WTC11 (cell line): Measurements from ENCODE around the gene INAFM2. TPM values are rescaled to one million over a fixed set of nuclear protein-coding genes. Genes with fewer than 3 reads are reported as not detected.

Experiments
- ATAC-seq: fragments of 200-7000 bp; cut with Tn5 transposase; 2 replicates; pipeline ENCODE4 v1.10.0; 2021; ENCODE audit warnings: mild to moderate bottlenecking, moderate library complexity
- CTCF ChIA-PET: fragments of 300-600 bp; sonication (Branson Sonifier 250); formaldehyde crosslinking; loops from one replicate; lab custom pipeline; 2021; ENCODE audit warnings: antibody characterized with exemption; lab: Charles Lee
- POLR2A ChIA-PET: fragments of 350-600 bp; sonication (Branson Sonifier 250); formaldehyde crosslinking; loops from one replicate; lab custom pipeline; 2021; ENCODE audit warnings: antibody characterized with exemption; lab: Charles Lee
- DNase-seq: peaks from one replicate; pipeline ENCODE4 v3.0.0; 2021; ENCODE audit warnings: low spot score
- H3K27ac Mint-ChIP-seq: 2 replicates; pipeline ENCODE4 v1.8.0; 2021; ENCODE audit warnings: mixed read lengths
- H3K27me3 Mint-ChIP-seq: 2 replicates; pipeline ENCODE4 v1.8.0; 2021; ENCODE audit warnings: low read depth, mild to moderate bottlenecking, moderate library complexity, mixed read lengths
- H3K36me3 Mint-ChIP-seq: 2 replicates; pipeline ENCODE4 v1.8.0; 2021; ENCODE audit warnings: mixed read lengths
- H3K4me1 Mint-ChIP-seq: 2 replicates; pipeline ENCODE4 v1.8.0; 2022; ENCODE audit warnings: mixed read lengths
- H3K4me3 Mint-ChIP-seq: 2 replicates; pipeline ENCODE4 v1.8.0; 2021; ENCODE audit warnings: mild to moderate bottlenecking, moderate library complexity, mixed read lengths
- H3K9me3 Mint-ChIP-seq: 2 replicates; pipeline ENCODE4 v1.8.0; 2021; ENCODE audit warnings: mixed read lengths
- CREM ChIP-seq: sonication (generic); formaldehyde crosslinking; IDR thresholded peaks from 2 replicates; pipeline ENCODE4 v1.8.1; 2022; ENCODE audit warnings: mild to moderate bottlenecking, missing genetic modification reagents, moderate library complexity
- GRHL2 ChIP-seq: fragments of 250-450 bp; sonication (Bioruptor Pico); IDR thresholded peaks from 2 replicates; pipeline ENCODE4 v1.8.0; 2022; ENCODE audit warnings: mild to moderate bottlenecking, moderate library complexity; ENCODE audit not compliant: insufficient replicate concordance, severe bottlenecking
- JUN ChIP-seq: sonication (generic); formaldehyde crosslinking; IDR thresholded peaks from 2 replicates; pipeline ENCODE4 v1.8.0; 2023; ENCODE audit warnings: mild to moderate bottlenecking, missing genetic modification reagents
- NR1H2 ChIP-seq: sonication (generic); formaldehyde crosslinking; IDR thresholded peaks from 2 replicates; pipeline ENCODE4 v1.9.0; 2021; ENCODE audit warnings: mild to moderate bottlenecking, moderate library complexity, missing genetic modification reagents
- PRRX2 ChIP-seq: fragments of 250-450 bp; sonication (Bioruptor Pico); IDR thresholded peaks from 2 replicates; pipeline ENCODE4 v1.8.0; 2021; ENCODE audit warnings: mild to moderate bottlenecking
- TEAD1 ChIP-seq: sonication (generic); formaldehyde crosslinking; IDR thresholded peaks from 2 replicates; pipeline ENCODE4 v1.8.0; 2022; ENCODE audit warnings: mild to moderate bottlenecking, missing genetic modification reagents
- TEAD4 ChIP-seq: sonication (generic); formaldehyde crosslinking; IDR thresholded peaks from 2 replicates; pipeline ENCODE4 v1.8.0; 2022; ENCODE audit warnings: mild to moderate bottlenecking, missing genetic modification reagents
- ZNF138 ChIP-seq: sonication (generic); formaldehyde crosslinking; conservative IDR thresholded peaks from 2 replicates; pipeline ENCODE4 v1.8.1; 2022; ENCODE audit warnings: mild to moderate bottlenecking, moderate library complexity, missing genetic modification reagents
- ZNF423 ChIP-seq: fragments of 250-450 bp; sonication (Bioruptor Pico); IDR thresholded peaks from 2 replicates; pipeline ENCODE4 v2.1.2; 2022; ENCODE audit warnings: mild to moderate bottlenecking, moderate library complexity
- total RNA-seq: library from RNA; stranded (reverse); gene quantifications from 3 replicates; pipeline ENCODE4 v1.2.3, GENCODE V29; 2021
- TF ChIP-seq, protein P1 (sequence below): fragments of 200-600 bp; IDR thresholded peaks from 2 replicates; pipeline ENCODE4 v1.8.0; 2022; ENCODE audit warnings: antibody characterized with exemption
- TF ChIP-seq, protein P2 (sequence below): sonication (generic); formaldehyde crosslinking; IDR thresholded peaks from 2 replicates; pipeline ENCODE4 v1.8.0; 2022; ENCODE audit warnings: mild to moderate bottlenecking, missing genetic modification reagents
- TF ChIP-seq, protein P3 (sequence below): sonication (generic); formaldehyde crosslinking; conservative IDR thresholded peaks from 2 replicates; pipeline ENCODE4 v1.8.1; 2022; ENCODE audit warnings: mild to moderate bottlenecking, missing genetic modification reagents
- TF ChIP-seq, protein P4 (sequence below): sonication (generic); formaldehyde crosslinking; IDR thresholded peaks from 2 replicates; pipeline ENCODE4 v1.8.1; 2022; ENCODE audit warnings: mild to moderate bottlenecking, moderate library complexity, missing genetic modification reagents
- TF ChIP-seq, protein P5 (sequence below): sonication (generic); formaldehyde crosslinking; conservative IDR thresholded peaks from 2 replicates; pipeline ENCODE4 v1.8.1; 2023; ENCODE audit warnings: mild to moderate bottlenecking, low read depth, missing genetic modification reagents, moderate library complexity
- TF ChIP-seq, protein P6 (sequence below): sonication (generic); formaldehyde crosslinking; IDR thresholded peaks from 2 replicates; pipeline ENCODE4 v1.8.1; 2022; ENCODE audit warnings: low read depth, missing genetic modification reagents, borderline replicate concordance
- TF ChIP-seq, protein P7 (sequence below): sonication (generic); formaldehyde crosslinking; IDR thresholded peaks from 2 replicates; pipeline ENCODE4 v1.8.0; 2022; ENCODE audit warnings: mild to moderate bottlenecking, missing genetic modification reagents

The INAFM2 gene
- total RNA-seq, 1 experiment from 2014 or later = 34.2 TPM

DNA sequence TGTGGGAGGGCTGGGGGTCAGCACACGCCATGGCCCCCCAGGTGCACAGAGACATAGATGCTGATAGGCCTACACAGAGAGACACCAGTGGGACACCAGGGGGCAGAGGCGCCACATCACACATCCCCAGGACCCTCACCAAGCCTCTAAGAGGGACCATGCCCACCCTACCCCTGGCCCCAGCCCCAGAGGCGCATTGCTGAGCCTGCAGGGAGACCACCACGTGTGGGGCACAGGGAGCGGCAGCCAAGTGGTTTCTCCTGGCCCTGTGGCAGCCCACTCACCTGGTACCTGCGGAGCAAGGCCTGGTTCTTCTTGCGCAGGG is 16.1 kb downstream of the INAFM2 start:
- TF ChIP-seq, protein P1, sequence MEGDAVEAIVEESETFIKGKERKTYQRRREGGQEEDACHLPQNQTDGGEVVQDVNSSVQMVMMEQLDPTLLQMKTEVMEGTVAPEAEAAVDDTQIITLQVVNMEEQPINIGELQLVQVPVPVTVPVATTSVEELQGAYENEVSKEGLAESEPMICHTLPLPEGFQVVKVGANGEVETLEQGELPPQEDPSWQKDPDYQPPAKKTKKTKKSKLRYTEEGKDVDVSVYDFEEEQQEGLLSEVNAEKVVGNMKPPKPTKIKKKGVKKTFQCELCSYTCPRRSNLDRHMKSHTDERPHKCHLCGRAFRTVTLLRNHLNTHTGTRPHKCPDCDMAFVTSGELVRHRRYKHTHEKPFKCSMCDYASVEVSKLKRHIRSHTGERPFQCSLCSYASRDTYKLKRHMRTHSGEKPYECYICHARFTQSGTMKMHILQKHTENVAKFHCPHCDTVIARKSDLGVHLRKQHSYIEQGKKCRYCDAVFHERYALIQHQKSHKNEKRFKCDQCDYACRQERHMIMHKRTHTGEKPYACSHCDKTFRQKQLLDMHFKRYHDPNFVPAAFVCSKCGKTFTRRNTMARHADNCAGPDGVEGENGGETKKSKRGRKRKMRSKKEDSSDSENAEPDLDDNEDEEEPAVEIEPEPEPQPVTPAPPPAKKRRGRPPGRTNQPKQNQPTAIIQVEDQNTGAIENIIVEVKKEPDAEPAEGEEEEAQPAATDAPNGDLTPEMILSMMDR = peak; percentile 30; the same call in 1 of the 2 replicates
- TF ChIP-seq CREM (CRISPR knock-in tag) = no peak
- no peak for TF ChIP-seq PRRX2
- no peak for TF ChIP-seq TEAD4 (CRISPR knock-in tag)
- TF ChIP-seq, protein P2, sequence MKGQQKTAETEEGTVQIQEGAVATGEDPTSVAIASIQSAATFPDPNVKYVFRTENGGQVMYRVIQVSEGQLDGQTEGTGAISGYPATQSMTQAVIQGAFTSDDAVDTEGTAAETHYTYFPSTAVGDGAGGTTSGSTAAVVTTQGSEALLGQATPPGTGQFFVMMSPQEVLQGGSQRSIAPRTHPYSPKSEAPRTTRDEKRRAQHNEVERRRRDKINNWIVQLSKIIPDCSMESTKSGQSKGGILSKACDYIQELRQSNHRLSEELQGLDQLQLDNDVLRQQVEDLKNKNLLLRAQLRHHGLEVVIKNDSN (CRISPR knock-in tag) = no peak
- DNase-seq = no peak
- Mint-ChIP-seq H3K27ac (no peak overlapping the region), H3K4me1 (peaks cover 40% of the 10 kb centered on the region), H3K4me3 (no peak overlapping the region), H3K36me3 (no peaks in the 10 kb centered on the region), H3K9me3 (no peaks in the 10 kb centered on the region), H3K27me3 (peaks cover 5% of the 10 kb centered on the region)
- CTCF ChIA-PET = interaction anchor here (0.7 to 9.6 kb wide), 20 partner anchors 11 to 122 kb away, joined by 3 to 264 read pairs (median 10); partner anchors contain the start of genes ANKRD63, BAHD1, INAFM2 and KNSTRN
- POLR2A ChIA-PET = interaction anchor here (1.3 to 1.6 kb wide), 2 partner anchors 17 to 37 kb away, joined by 3 to 4 read pairs; partner anchors contain the start of gene INAFM2
- ATAC-seq = no peak

DNA sequence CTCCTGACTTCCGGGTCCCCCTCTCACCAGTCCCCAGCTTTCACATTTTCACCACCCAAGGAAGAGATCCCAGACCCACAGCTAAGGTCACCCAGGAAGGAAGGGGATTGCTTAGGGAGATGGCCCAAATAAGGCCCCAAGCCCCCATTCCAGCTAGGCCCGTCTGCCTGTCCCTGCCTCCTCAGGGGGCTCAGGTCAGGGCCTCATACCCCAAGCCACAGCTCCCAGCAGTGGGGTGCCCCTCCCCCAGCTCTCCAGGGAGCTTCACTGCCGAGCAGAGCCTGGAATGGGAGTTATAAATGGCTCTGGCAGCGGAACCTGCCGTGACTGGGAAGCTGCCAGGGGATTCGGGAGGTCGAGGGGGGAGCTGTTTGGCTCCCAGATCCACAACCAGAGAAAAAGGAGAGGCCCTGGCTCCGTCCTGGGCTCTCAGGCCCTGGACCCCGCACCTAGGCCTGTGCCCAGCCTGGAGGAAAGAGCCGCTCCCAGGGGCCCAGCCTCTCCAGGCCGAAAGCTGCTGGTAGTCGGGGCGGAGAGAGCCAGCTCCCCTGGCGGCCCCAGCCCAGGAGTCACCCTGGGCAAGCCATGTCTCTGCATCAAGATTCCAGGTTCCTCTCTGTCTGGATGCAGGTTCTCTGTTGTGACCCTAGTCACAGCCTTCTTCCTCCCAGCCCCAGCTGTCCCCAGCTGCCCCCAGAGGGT is 16.7 kb downstream of the INAFM2 start:
- CTCF ChIA-PET = interaction anchor here (0.7 to 9.6 kb wide), 20 partner anchors 12 to 168 kb away, joined by 3 to 264 read pairs (median 6); partner anchors contain the start of genes ANKRD63, BAHD1, INAFM2 and KNSTRN
- Mint-ChIP-seq H3K27ac (no peak overlapping the region), H3K9me3 (no peaks in the 10 kb centered on the region), H3K27me3 (peaks cover 5% of the 10 kb centered on the region), H3K4me3 (no peak overlapping the region), H3K36me3 (no peaks in the 10 kb centered on the region), H3K4me1 (peaks cover 38% of the 10 kb centered on the region)
- no peak for TF ChIP-seq JUN (CRISPR knock-in tag)
- no peak for TF ChIP-seq GRHL2 (CRISPR knock-in tag)
- TF ChIP-seq ZNF423 (CRISPR knock-in tag) = peak; percentile 37; the same call in 1 of the 2 replicates
- TF ChIP-seq, protein P3, sequence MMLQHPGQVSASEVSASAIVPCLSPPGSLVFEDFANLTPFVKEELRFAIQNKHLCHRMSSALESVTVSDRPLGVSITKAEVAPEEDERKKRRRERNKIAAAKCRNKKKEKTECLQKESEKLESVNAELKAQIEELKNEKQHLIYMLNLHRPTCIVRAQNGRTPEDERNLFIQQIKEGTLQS = no peak
- no peak for TF ChIP-seq ZNF138 (CRISPR knock-in tag)
- DNase-seq (no peak), ATAC-seq (no peak)
- POLR2A ChIA-PET = interaction anchor here (0.9 to 1.6 kb wide), 3 partner anchors 17 to 43 kb away, joined by 3 to 4 read pairs (median 3); partner anchors contain the start of genes INAFM2 and KNSTRN

DNA sequence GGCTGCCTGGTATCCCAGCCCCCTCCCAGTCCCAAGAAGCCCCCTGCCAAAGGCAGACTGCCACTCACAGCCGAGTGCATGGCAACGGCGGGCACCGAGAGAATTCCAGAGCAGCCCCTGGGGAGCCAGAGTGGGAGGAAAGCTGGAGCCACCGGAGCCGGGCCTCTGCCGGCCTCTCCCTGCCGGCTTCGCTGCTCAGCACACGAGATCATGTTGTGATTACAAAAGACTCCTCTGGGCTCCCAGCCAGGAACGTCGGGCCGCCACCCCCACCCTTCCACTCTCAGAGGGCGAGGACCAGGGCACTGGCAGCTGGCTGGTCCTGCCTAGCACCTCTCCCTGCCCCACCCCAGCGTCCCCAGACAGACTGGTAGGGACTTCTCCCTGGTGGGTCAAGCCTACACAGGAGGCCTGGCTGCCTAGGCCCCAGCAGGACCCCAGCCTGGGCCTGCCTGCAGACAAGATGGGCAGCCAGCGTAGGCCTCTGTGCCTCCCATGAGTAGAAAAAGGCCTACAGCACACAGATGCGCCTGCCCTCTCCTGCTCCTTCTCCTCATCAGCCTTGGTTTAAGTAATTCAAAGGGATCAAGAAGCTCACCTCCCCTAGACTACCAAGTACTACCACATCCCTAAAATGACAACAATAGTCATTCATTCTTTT is 17.4 kb downstream of the INAFM2 start, which contains the start of gene CCDC9B:
TSS of gene CCDC9B (minus strand) at position 200 of the 661 bp plus-strand sequence. CDS start at position 80, 120 bp downstream.
- Mint-ChIP-seq H3K36me3 (no peaks in the 10 kb centered on the region), H3K4me1 (peaks cover 33% of the 10 kb centered on the region), H3K27ac (no peak within 1 kb of the TSS), H3K27me3 (peaks cover 5% of the 10 kb centered on the region), H3K4me3 (no peak within 1 kb of the TSS), H3K9me3 (no peaks in the 10 kb centered on the region)
- CTCF ChIA-PET = interaction anchor here (0.6 to 9.6 kb wide), 17 partner anchors 12 to 167 kb away, joined by 3 to 264 read pairs (median 14); partner anchors contain the start of genes ANKRD63, BAHD1, INAFM2 and KNSTRN
- DNase-seq (no peak), ATAC-seq (no peak)
- POLR2A ChIA-PET = interaction anchor here (0.9 to 1.6 kb wide), 3 partner anchors 18 to 42 kb away, joined by 3 to 4 read pairs (median 3); partner anchors contain the start of genes INAFM2 and KNSTRN
- TF ChIP-seq NR1H2 (CRISPR knock-in tag) = no peak
- TF ChIP-seq, protein P4, sequence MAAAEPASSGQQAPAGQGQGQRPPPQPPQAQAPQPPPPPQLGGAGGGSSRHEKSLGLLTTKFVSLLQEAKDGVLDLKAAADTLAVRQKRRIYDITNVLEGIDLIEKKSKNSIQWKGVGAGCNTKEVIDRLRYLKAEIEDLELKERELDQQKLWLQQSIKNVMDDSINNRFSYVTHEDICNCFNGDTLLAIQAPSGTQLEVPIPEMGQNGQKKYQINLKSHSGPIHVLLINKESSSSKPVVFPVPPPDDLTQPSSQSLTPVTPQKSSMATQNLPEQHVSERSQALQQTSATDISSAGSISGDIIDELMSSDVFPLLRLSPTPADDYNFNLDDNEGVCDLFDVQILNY (CRISPR knock-in tag) = no peak
- TF ChIP-seq, protein P5, sequence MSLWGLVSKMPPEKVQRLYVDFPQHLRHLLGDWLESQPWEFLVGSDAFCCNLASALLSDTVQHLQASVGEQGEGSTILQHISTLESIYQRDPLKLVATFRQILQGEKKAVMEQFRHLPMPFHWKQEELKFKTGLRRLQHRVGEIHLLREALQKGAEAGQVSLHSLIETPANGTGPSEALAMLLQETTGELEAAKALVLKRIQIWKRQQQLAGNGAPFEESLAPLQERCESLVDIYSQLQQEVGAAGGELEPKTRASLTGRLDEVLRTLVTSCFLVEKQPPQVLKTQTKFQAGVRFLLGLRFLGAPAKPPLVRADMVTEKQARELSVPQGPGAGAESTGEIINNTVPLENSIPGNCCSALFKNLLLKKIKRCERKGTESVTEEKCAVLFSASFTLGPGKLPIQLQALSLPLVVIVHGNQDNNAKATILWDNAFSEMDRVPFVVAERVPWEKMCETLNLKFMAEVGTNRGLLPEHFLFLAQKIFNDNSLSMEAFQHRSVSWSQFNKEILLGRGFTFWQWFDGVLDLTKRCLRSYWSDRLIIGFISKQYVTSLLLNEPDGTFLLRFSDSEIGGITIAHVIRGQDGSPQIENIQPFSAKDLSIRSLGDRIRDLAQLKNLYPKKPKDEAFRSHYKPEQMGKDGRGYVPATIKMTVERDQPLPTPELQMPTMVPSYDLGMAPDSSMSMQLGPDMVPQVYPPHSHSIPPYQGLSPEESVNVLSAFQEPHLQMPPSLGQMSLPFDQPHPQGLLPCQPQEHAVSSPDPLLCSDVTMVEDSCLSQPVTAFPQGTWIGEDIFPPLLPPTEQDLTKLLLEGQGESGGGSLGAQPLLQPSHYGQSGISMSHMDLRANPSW (CRISPR knock-in tag) = no peak
- TF ChIP-seq, protein P6, sequence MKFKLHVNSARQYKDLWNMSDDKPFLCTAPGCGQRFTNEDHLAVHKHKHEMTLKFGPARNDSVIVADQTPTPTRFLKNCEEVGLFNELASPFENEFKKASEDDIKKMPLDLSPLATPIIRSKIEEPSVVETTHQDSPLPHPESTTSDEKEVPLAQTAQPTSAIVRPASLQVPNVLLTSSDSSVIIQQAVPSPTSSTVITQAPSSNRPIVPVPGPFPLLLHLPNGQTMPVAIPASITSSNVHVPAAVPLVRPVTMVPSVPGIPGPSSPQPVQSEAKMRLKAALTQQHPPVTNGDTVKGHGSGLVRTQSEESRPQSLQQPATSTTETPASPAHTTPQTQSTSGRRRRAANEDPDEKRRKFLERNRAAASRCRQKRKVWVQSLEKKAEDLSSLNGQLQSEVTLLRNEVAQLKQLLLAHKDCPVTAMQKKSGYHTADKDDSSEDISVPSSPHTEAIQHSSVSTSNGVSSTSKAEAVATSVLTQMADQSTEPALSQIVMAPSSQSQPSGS = no peak
- TF ChIP-seq TEAD1 = no peak
- TF ChIP-seq, protein P7, sequence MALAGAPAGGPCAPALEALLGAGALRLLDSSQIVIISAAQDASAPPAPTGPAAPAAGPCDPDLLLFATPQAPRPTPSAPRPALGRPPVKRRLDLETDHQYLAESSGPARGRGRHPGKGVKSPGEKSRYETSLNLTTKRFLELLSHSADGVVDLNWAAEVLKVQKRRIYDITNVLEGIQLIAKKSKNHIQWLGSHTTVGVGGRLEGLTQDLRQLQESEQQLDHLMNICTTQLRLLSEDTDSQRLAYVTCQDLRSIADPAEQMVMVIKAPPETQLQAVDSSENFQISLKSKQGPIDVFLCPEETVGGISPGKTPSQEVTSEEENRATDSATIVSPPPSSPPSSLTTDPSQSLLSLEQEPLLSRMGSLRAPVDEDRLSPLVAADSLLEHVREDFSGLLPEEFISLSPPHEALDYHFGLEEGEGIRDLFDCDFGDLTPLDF = no peak
